ENCODE measurements around the gene PSMB5.

PSMB5 gene

DNA sequence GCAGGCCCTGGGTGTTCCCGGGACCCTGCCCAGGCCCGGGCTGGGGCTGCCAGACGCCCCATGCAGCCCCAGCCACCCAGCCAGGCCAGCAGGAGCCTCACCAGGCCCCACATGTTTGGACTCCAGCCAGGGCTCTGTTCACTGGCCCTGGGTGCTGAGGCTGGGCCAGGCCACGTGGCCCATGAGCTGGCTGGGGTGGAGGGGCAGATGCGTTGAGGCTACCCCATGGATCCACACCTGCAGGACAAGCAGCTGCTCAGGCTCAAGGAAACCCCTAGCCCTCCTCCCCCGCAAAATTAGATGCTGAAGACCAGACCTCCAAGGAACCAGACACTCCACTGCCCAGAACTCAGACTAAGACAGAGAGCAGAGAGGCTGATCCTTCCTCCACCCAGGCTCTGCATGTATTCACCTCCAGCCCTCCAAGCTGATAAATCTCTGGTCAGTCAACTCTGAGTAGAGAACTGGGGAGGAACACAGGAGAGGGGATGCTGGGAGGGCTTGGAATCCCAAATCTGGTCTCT lies 21.0 kb upstream of the PSMB5 start:
- H3K4me3 ChIP-seq (ENCODE audit: low read depth, low read length): no peak overlapping the region
- no peak for DNase-seq (ENCODE audit: low read depth)
- no peak for TF ChIP-seq CTCF (conservative IDR thresholded peaks at IDR 0.05; ENCODE audit: low read depth, low read length)

DNA sequence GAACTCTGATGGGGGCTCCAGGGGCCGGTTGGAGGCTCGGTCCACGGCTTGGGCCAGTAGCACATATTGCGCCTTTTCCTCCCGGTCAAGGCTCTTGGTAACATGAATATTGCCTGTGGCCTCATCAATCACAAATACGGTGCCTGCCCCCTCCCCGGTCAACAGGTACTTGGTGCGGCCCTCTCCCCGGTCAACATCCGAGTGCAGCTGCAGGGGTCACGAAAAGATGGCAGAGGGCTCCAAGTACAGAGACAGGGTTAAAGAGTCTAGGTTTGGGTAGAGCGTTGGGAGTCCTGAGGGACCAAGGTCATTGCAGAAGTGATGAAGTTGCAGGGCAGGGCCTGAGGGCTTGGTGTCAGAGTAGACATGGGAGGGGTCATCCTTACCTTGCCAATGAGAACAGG lies 20.4 kb upstream of the PSMB5 start:
- TF ChIP-seq CTCF (conservative IDR thresholded peaks at IDR 0.05; ENCODE audit: low read depth, low read length): no peak
- H3K4me3 ChIP-seq (ENCODE audit: low read depth, low read length): no peak overlapping the region
- DNase-seq (ENCODE audit: low read depth): no peak

- DNase-seq (ENCODE audit: low read depth): no peak
- TF ChIP-seq CTCF (conservative IDR thresholded peaks at IDR 0.05; ENCODE audit: low read depth, low read length): peak; percentile 42
- H3K4me3 ChIP-seq (ENCODE audit: low read depth, low read length): no peak overlapping the region
These were observed 19.5 kb upstream of the PSMB5 start for GRCh38 chr14:23054000-23054811.

- no peak for TF ChIP-seq CTCF (conservative IDR thresholded peaks at IDR 0.05; ENCODE audit: low read depth, low read length)
- H3K4me3 ChIP-seq (ENCODE audit: low read depth, low read length): no peak overlapping the region
- no peak for DNase-seq (ENCODE audit: low read depth)
These were observed 18.7 kb upstream of the PSMB5 start for GRCh38 chr14:23053426-23053825.

DNA sequence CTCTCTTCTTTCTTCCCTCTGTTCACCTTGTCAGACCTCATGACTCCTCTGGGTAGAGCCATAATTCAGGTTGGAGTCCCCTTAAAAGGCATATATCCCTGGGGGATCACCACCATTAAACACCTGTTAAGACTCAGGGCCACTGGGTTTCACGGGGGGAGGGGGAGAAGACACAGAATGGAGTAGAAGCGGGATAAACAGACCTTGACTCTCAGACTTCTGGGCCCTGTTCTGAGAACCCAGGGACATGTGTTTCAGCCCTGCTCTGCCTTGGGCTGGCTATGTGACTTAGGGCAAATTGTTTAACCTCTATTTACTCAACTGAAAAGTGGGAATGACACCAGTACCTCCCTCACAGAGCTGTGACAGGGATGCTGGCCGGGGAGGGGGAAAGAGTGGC lies 18.0 kb upstream of the PSMB5 start:
- no peak overlapping the region for H3K4me3 ChIP-seq (ENCODE audit: low read depth, low read length)
- no peak for TF ChIP-seq CTCF (conservative IDR thresholded peaks at IDR 0.05; ENCODE audit: low read depth, low read length)
- DNase-seq (ENCODE audit: low read depth): no peak

- peak; percentile 45 for TF ChIP-seq CTCF (conservative IDR thresholded peaks at IDR 0.05; ENCODE audit: low read depth, low read length)
- no peak for DNase-seq (ENCODE audit: low read depth)
These were observed 17.5 kb upstream of the PSMB5 start for GRCh38 chr14:23052182-23052623.

More at GRCh38 chr14:23052182-23052623, 17.5 kb upstream of the PSMB5 start:
- H3K4me3 ChIP-seq (ENCODE audit: low read depth, low read length): no peak overlapping the region
